Vagina (tissue), 2 donors: ENCODE results near the gene NDUFB10. TPM values are rescaled to one million over a fixed set of nuclear protein-coding genes. Genes with fewer than 3 reads are reported as not detected.

Source experiments
- DNase-seq, 2 donors: peaks; one replicate each; pipeline ENCODE4 v3.0.0-alpha.2; 2017; ENCODE audit errors: extremely low spot score in 2 of 2
- H3K27ac ChIP-seq: fragments of 200-600 bp; sonication (generic); one replicate; pipeline ENCODE4 v1.5.1; 2019
- H3K27me3 ChIP-seq: fragments of 200-600 bp; sonication (generic); one replicate; pipeline ENCODE4 v1.5.1; 2019
- H3K36me3 ChIP-seq, 2 donors: fragments of 200-600 bp; sonication (generic); one replicate each; pipeline ENCODE4 v1.5.1; 2017 to 2019
- H3K4me1 ChIP-seq: fragments of 200-600 bp; sonication (generic); one replicate; pipeline ENCODE4 v1.5.1; 2019
- H3K4me3 ChIP-seq, 2 donors: fragments of 200-600 bp; sonication (generic); 1 replicate in 1 of 2; 2 replicates in 1 of 2; pipeline ENCODE4 v1.5.1; 2016 to 2019
- H3K9me3 ChIP-seq: fragments of 200-600 bp; sonication (generic); one replicate; pipeline ENCODE4 v1.5.1; 2019
- POLR2A ChIP-seq, 2 donors: fragments of 450-650 bp; IDR thresholded peaks; one replicate each; pipeline ENCODE4 v1.6.1; 2017; ENCODE audit warnings: antibody characterized with exemption in 2 of 2, mild to moderate bottlenecking in 2 of 2, moderate library complexity in 2 of 2
- POLR2AphosphoS5 ChIP-seq, 2 donors: sonication (generic); formaldehyde crosslinking; IDR thresholded peaks; one replicate each; pipeline ENCODE4 v1.9.0; 2017; ENCODE audit warnings: antibody characterized with exemption in 2 of 2, mild to moderate bottlenecking in 2 of 2, low read depth in 1 of 2; ENCODE audit not compliant: insufficient read depth in 1 of 2
- intact Hi-C: fragments of 100-400 bp; cut with DNase I; formaldehyde crosslinking; loops from one replicate; pipeline ENCODE4 v1.15.1; 2023
- total RNA-seq: library from RNA; depleted of rRNA; stranded (reverse); fragments of >200 nt; gene quantifications from one replicate; pipeline ENCODE4 v1.2.3, GENCODE V29; 2016
- TF ChIP-seq, protein P1 (sequence below), 3 experiments: fragments of 450-650 bp in 2 of 3; fragments of 200-600 bp in 1 of 3; sonication (generic) in 1 of 3; IDR thresholded peaks; one replicate each; pipeline ENCODE4 v1.5.1; 2017 to 2019; ENCODE audit warnings: antibody characterized with exemption in 3 of 3, mild to moderate bottlenecking in 2 of 3, moderate library complexity in 2 of 3

NDUFB10 gene
- total RNA-seq, 1 donor from 2014 or later: 132 TPM

- H3K36me3 ChIP-seq: peaks cover 0 to 48% of the 10 kb centered on the region in 2 donors
- intact Hi-C loops: no loop called here
- peaks cover 51% of the 10 kb centered on the region for H3K4me1 ChIP-seq
- no peaks in the 10 kb centered on the region for H3K9me3 ChIP-seq
- no peaks in the 10 kb centered on the region for H3K27me3 ChIP-seq
- H3K4me3 ChIP-seq: no peak overlapping the region
- no peak overlapping the region for H3K27ac ChIP-seq
- DNase-seq: no peak
- TF ChIP-seq POLR2A (IDR thresholded peaks at IDR 0.05) (no peak), POLR2AphosphoS5 (IDR thresholded peaks at IDR 0.05; ENCODE audit: insufficient read depth in 1 of 2, low read depth in 1 of 2) (no peak)
- TF ChIP-seq, protein P1, sequence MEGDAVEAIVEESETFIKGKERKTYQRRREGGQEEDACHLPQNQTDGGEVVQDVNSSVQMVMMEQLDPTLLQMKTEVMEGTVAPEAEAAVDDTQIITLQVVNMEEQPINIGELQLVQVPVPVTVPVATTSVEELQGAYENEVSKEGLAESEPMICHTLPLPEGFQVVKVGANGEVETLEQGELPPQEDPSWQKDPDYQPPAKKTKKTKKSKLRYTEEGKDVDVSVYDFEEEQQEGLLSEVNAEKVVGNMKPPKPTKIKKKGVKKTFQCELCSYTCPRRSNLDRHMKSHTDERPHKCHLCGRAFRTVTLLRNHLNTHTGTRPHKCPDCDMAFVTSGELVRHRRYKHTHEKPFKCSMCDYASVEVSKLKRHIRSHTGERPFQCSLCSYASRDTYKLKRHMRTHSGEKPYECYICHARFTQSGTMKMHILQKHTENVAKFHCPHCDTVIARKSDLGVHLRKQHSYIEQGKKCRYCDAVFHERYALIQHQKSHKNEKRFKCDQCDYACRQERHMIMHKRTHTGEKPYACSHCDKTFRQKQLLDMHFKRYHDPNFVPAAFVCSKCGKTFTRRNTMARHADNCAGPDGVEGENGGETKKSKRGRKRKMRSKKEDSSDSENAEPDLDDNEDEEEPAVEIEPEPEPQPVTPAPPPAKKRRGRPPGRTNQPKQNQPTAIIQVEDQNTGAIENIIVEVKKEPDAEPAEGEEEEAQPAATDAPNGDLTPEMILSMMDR (IDR thresholded peaks at IDR 0.05): no peak
These were observed 44.0 kb downstream of the NDUFB10 start for GRCh38 chr16:2003231-2003826.

DNA sequence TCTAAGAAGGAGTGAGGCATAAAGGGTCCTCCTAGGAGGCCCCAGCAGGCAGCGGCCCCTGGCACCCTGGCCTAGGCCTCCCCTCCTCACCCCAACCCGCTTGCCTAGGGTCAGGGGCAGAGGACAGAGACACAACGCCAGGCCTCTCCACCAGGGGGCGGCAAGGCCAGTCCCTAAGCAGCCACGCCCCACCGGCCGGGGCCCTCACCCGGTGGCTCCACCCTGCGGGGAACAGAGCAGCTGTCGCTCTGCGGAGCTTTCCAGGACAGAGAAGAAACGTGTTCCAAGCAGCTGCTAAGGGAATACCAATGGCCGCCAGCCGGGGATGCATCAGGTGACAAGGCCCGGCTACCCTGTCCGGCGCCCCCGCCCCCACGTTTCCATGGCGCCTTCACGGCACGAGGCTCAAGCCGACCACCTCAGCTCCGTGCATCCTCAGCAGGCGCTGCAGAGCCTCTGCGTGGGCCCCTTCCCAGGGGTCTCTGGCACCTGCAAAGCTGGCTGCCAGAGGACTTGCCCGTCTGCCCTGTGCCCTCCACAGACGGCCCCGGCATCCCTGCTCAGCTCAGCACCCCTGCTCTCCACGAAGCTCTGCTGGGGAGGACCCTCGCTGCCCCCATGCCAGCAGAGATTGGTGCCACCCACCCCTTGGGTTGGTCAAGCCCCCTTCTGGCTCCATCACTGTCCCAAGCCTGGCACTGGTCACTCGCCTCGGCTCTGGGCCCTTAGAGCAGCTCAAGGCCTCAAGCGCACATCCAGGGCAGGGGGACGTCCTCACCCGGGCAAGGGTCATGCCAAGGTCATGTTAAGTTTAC, 44.7 kb downstream of the NDUFB10 start:
- no peaks in the 10 kb centered on the region for H3K27me3 ChIP-seq
- intact Hi-C loops: no loop called here
- H3K36me3 ChIP-seq: peaks cover 0 to 41% of the 10 kb centered on the region in 2 donors
- H3K4me1 ChIP-seq: peaks cover 58% of the 10 kb centered on the region
- DNase-seq: no peak
- H3K4me3 ChIP-seq: no peak overlapping the region
- H3K9me3 ChIP-seq: no peaks in the 10 kb centered on the region
- no peak overlapping the region for H3K27ac ChIP-seq
- TF ChIP-seq POLR2A (IDR thresholded peaks at IDR 0.05) (no peak), POLR2AphosphoS5 (IDR thresholded peaks at IDR 0.05; ENCODE audit: insufficient read depth in 1 of 2, low read depth in 1 of 2) (peak in 1 of 2 donors; percentile 13)
- TF ChIP-seq, protein P1 (IDR thresholded peaks at IDR 0.05): peak; percentile 54 to 79 (median 61)

- H3K27ac ChIP-seq: no peak overlapping the region
- peaks cover 0 to 32% of the 10 kb centered on the region in 2 donors for H3K36me3 ChIP-seq
- intact Hi-C loops: no loop called here
These were observed 45.6 kb downstream of the NDUFB10 start for GRCh38 chr16:2004795-2005517.

GRCh38 chr16:2005646-2006045, 46.3 kb downstream of the NDUFB10 start:
- TF ChIP-seq POLR2AphosphoS5 (IDR thresholded peaks at IDR 0.05; ENCODE audit: insufficient read depth in 1 of 2, low read depth in 1 of 2): no peak
- no peak for TF ChIP-seq POLR2A (IDR thresholded peaks at IDR 0.05)
- TF ChIP-seq, protein P1 (IDR thresholded peaks at IDR 0.05): no peak
- peaks cover 67% of the 10 kb centered on the region for H3K4me1 ChIP-seq

More at GRCh38 chr16:2004795-2005517, 45.6 kb downstream of the NDUFB10 start:
- no peak overlapping the region for H3K4me3 ChIP-seq
- DNase-seq: no peak
- H3K27me3 ChIP-seq: no peaks in the 10 kb centered on the region
- no peaks in the 10 kb centered on the region for H3K9me3 ChIP-seq
- H3K4me1 ChIP-seq: peaks cover 61% of the 10 kb centered on the region
- no peak for TF ChIP-seq POLR2AphosphoS5 (IDR thresholded peaks at IDR 0.05; ENCODE audit: insufficient read depth in 1 of 2, low read depth in 1 of 2)
- TF ChIP-seq POLR2A (IDR thresholded peaks at IDR 0.05): no peak
- TF ChIP-seq, protein P1 (IDR thresholded peaks at IDR 0.05): no peak

More at GRCh38 chr16:2005646-2006045, 46.3 kb downstream of the NDUFB10 start:
- peaks cover 0 to 27% of the 10 kb centered on the region in 2 donors for H3K36me3 ChIP-seq
- no peaks in the 10 kb centered on the region for H3K9me3 ChIP-seq
- H3K27ac ChIP-seq: no peak overlapping the region
- DNase-seq: no peak
- intact Hi-C loops: no loop called here
- H3K27me3 ChIP-seq: no peaks in the 10 kb centered on the region
- no peak overlapping the region for H3K4me3 ChIP-seq
